Subcutaneous adipose tissue (tissue), 4 donors: ENCODE measurements around the gene CAMKMT. TPM values are rescaled to one million over a fixed set of nuclear protein-coding genes. Genes with fewer than 3 reads are reported as not detected.

Source experiments
- total RNA-seq, 4 donors: library from RNA; depleted of rRNA; stranded (reverse); fragments of >200 nt; gene quantifications; one replicate each; pipeline ENCODE4 v1.1.0, GENCODE V29; 2016
- TF ChIP-seq, protein P1 (sequence below): fragments of 450-650 bp; IDR thresholded peaks from one replicate; pipeline ENCODE4 v1.5.1; 2016; ENCODE audit warnings: low read depth, mild to moderate bottlenecking, control low read depth, antibody characterized with exemption, moderate library complexity

Gene CAMKMT
- total RNA-seq, 4 donors from 2014 or later, result 7.7 to 14.0 (median 10.3) TPM

DNA sequence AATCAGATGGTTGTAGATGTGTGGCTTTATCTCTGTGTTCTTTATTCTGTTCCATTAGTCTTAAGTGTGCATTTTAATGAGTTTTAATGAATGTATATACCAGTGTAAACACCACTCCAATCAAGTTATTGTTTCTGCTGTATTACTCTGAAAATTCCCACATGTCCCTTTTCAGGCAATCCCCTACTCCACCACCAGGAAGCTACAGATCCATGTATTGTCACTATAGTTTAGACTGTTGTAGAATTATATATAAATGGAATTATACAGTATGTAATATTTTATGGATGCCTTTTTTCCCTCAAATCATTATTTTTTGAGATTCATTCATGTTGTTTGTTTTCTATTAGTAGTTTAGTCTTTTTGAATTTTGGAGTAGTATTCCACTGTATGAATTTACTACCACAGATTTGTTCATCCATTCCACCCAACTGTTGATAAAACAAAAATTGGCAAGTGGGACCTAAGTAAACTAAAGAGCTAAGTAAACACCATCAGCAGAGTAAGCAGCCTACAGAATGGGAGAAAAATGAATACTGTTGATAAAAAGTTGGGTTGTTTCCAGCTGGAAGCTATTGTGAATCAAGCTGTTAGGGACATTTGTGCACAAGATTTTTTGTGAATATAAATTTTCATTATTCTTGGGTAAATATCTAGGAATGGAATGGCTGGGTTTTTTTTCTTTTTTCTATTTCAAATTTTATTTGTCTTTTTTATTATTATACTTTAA is 262.0 kb downstream of the CAMKMT start:
- TF ChIP-seq, protein P1, sequence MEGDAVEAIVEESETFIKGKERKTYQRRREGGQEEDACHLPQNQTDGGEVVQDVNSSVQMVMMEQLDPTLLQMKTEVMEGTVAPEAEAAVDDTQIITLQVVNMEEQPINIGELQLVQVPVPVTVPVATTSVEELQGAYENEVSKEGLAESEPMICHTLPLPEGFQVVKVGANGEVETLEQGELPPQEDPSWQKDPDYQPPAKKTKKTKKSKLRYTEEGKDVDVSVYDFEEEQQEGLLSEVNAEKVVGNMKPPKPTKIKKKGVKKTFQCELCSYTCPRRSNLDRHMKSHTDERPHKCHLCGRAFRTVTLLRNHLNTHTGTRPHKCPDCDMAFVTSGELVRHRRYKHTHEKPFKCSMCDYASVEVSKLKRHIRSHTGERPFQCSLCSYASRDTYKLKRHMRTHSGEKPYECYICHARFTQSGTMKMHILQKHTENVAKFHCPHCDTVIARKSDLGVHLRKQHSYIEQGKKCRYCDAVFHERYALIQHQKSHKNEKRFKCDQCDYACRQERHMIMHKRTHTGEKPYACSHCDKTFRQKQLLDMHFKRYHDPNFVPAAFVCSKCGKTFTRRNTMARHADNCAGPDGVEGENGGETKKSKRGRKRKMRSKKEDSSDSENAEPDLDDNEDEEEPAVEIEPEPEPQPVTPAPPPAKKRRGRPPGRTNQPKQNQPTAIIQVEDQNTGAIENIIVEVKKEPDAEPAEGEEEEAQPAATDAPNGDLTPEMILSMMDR, result no peak

DNA sequence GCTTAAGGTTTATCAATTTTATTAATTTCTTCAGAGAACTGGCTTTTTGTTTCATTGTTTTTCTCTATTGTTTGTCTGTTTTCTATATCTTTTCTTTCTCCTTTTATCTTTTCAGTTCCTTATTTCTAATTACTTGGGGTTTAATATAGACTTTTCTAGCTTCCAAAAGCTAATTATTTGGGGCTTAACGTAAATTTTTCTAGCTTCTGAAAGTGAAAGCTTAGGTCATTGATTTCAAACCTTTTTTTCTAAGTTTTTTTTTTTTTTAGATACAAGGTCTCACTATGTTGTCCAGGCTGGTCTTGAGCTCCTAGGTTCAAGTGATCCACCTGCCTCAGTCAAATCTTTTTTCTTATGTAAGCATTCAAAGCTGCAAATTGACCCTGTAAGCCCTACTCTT is 266.6 kb downstream of the CAMKMT start:
- TF ChIP-seq, protein P1, result no peak

DNA sequence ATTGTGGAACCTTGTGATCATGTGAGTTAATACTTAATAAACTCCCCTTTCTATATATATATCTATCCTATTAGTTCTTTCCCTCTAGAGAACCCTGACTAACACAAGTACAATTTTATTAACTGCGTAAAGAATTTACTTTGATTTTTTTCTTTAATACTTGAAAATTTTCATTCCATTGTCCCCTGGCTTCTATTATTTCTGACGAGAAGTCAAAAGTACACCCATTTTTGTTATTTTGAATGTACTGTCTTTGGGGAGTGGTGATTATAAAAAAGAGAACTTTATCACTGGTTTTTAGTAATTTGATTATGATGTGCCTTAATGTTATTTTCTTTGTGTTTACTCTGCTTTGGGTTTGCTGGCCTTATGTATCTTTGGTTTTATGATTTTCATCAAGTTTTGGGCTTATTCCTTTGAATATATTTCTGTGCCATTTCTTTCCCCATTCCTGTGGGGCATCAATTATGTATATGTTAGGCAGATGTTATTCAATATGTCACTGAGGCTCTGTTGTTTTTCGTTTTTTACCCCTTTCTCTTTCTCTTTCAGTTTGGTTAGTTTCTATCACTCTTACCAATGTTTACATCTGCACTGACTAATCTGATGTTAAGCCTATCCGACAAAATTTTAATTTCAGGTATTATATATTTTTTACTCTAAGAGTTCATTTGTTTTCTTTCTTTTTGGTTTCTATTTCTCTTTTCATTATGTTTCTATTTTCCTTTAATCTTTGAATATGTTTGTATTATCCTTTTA is 271.4 kb downstream of the CAMKMT start:
- TF ChIP-seq, protein P1, result no peak

DNA sequence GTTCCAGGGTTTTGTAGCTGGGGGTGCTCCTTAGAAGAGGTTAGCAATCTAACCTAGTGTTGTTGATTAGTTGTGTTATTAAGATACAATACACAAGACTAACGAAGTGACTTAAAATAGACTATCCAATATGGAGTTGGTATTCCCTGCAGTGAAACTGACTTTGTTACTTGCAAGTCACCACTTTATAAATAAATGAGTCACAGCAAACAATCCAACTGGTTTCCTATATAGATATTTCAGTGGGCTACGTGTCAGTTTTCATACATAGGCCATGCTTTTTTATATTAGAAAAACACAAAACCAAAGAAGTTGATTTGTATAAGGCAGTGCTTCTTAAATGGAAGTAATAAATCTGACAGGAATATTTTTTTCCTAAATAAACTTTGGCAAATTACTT is 274.0 kb downstream of the CAMKMT start:
- TF ChIP-seq, protein P1, result no peak

DNA sequence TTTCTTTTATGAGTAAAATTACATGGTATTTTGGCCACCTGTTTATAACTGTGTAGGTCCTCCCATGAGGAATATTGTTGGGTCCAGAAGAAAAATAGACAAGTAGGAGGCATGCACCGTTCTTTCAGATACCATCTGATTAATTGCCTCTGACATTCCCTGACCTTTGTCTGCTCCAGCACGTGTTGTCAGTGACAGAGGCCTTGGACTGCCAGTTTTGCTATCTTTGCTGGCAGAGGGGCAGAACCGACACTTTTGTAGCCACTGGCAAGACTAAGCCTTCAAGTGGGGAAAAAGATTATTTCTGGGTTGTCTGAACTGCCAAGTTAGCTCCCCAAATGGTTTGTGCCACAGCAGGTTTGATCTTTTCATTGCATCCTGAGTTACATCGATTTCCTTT is 276.9 kb downstream of the CAMKMT start:
- TF ChIP-seq, protein P1, result no peak

DNA sequence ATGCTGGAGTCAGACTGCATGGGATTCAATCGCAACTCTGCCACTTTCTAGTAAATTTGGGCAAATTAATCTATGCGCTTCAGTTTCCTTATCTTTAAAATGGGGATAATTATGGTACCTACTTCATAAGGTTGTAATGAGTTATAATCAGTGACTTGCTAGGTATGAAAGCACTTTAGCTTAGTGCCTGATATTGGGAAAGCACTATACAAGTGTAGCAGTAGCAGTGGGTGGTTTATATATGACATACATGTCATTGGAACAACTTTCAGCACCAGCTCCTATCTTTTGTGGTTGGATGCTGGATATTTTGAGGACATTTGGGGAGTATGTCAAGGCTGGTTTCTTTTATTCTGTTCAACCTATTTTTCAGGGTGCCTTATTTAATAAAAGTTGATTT is 277.7 kb downstream of the CAMKMT start:
- TF ChIP-seq, protein P1, result no peak

DNA sequence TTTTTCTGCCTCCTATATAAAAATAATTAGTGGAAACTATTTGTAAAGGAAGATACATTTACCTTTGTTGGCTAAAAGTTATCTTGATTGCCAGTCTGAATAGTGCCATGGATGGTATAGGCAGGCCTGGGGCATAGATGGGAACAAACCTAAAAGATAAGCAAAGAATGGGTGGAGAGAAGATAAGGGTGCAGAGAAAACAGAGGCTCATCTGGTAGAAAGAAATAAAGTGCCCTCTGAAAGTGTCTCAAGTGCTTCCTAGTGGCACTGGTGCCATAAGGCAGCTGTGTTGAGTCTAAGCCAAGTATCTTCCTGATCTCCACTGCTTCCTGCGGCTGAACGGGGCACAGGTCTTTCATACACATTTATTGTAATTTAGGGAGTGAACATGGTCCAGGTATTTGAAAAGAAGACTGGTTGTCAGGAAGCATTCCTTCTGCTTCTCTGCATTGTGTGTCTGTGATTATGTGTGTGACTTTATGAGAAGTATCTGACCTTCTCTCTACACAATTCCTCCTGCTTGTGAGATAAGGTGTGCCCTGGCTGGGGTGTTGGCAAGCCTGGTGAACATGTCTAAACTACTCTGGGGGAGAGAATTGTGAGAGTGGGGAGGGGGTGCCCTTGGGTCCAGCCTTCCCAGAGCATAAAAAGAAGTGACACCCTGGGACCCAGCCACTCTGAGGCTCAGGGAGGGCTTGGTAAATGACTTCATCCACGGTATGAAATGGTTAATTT is 280.5 kb downstream of the CAMKMT start:
- TF ChIP-seq, protein P1, result no peak
